CD4-positive, alpha-beta T cell treated with Interleukin-1 beta for 1 hour (primary cell): Measurements from ENCODE around the gene DOK6.
A peak's percentile ranks its signal among the peaks of the same experiment; 100 is the strongest.

Experiments used
- DNase-seq, 2 donors: peaks; one replicate each; pipeline ENCODE4 v3.0.0-alpha.2; 2020 to 2022

DOK6 gene

DNA sequence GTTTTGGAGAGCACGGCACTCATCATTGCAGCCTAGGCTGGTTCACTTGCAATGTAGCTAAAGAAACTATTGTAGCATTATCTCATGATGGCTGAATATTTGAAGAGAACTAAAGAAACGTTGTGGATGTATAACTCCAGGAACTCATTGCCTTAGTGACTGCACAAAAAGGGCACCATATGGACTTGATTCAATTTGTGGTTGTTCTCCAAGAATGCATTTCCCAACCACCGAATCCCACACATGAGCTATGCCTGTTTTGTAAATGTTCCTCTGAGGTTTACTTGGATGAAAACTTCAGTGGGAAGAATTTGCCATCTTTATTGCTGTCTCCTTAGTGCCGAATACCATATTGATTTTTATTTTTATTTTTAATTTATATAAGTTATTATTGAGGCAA lies 43.5 kb downstream of the DOK6 start:
- DNase-seq: no peak

DNA sequence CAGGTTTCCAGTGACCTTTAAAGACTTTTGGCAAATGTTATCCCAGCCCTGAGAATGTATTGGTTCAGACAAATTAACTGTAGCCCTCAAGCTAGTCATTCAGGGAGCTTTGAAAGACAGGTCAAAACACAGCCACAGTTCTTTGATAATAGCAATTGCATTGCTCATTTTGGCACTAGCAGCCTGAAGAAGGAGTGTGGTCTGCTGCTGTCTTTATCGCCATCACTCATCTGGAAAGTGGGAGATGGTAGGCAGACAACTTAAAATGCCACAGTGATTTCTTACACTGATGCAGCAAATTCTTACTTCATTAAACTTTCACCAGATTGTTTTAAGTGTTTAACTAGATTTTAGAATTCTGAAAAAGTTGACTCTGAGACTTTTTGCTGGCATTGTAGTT lies 47.2 kb downstream of the DOK6 start:
- no peak for DNase-seq

GRCh38 chr18:69455125-69455524 lies 54.4 kb downstream of the DOK6 start:
- no peak for DNase-seq

DNA sequence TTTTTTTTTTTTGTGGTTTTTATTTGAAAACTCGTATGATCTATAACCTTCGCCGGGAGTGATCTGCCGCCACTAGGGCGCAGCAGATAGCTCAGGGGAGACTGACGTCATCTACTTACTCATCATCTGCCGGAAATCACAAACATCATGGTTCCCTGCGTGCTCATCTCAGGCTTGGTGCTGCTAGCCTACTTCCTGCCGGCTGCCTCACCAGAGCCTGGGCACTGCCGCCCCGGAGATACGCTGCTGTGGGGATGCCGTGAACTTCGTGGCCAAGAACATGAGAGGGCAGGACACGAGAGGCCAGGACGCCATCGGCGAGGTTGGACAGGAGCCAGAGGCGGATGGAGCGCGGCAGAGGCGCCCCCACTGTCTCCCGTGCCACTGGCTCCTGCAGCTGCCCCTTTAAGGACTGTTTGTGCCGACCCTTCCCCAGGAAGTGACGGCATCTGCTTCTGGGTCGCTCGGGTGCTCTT lies 68.8 kb downstream of the DOK6 start:
- DNase-seq: peak; percentile 18 to 38

DNA sequence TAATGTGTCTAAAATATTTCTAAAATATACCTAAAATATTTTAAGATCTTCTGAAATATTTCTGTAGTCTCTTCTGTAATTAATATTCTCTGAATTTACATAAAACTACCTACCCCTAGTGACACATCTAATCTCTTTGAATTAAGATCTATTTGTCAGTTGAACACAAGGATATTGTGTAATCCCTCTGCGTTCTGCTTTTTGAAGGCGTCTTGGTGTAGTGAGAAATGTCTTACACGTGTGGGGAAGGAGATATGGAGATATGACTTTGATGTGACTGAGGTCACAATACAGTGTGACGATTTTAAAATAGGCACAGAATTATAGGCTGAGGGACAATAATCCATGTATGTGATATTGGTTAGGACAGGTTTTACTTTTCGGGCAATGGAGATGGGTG lies 79.8 kb downstream of the DOK6 start:
- DNase-seq: no peak

DNA sequence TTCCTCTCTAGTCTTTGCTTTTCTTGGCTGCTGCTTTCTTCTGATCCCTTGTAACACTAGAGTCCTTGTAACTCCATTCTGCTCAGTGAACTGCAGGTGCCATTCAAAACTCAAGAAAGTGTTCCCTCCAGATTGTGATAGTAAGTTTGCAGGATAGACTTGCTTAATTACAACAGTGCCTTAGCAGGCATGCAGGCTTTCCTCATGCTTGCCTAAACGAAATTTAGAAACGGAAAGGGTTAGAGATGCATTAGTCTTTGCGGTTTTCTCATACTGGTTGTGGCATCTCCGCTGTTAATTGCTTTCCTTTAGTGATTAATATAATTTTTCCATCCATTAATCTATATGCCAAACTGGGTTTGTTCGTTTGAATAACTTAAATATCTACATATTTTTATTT lies 82.9 kb downstream of the DOK6 start:
- no peak for DNase-seq

- DNase-seq: no peak
These were observed 84.2 kb downstream of the DOK6 start for GRCh38 chr18:69484699-69485396.

- DNase-seq: no peak
These were observed 87.1 kb downstream of the DOK6 start for GRCh38 chr18:69487488-69488394.

DNA sequence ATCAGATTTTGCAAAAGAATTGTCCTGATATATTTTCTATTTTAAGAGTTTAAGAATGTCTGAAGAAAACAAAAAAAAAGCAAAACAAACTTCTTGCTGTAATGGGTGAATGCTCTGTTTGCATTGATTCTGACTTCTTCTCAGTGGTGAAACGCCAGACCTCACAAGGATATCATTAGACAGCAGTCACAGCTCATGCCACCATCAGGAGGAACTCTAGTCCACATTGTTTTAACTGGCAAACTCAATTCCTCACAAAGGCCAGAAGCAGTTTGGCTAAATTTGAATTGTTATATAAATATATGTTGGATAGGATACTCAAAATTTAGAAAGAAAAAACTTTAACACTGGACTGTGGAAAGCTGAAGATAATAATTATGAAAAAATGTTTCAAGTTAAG lies 89.4 kb downstream of the DOK6 start:
- DNase-seq: no peak

- DNase-seq: no peak
These were observed 90.1 kb downstream of the DOK6 start for GRCh38 chr18:69490813-69491212.

DNA sequence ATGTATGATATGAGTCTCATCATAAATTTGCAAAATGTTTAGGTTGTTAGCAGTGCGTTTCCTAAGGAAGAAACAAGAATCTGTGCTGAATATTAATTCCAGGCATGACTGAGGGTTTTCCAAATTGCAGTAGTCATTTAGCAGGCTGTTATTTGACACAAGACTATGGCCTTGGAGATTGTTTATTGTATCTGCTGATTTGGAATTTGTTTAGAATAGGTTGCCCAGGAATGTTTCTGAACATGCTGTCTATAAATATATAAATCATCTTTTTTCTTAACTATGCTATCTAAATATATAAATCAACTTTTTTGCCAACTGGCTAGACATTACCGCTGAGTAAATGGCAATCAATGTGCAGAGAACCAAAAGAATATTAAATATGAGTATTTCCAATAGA lies 90.9 kb downstream of the DOK6 start:
- DNase-seq: no peak

DNA sequence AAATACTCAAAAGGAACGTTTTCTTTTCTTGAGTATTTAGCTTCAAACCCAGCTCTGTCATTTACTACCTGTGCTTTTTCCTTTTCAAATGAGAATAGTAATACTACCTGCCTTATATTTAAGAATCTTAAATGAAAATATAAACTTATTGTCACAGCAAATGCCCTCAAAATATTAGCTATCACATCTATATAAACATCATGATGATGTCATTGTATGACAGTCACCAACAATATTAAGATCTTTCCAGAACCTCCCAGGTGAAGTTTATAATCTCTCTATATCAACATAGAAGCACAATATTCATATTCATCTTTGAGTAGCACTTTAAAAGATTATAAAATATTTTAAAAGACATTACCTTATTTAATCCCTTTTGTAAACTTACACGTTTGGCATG lies 92.2 kb downstream of the DOK6 start:
- no peak for DNase-seq

DNA sequence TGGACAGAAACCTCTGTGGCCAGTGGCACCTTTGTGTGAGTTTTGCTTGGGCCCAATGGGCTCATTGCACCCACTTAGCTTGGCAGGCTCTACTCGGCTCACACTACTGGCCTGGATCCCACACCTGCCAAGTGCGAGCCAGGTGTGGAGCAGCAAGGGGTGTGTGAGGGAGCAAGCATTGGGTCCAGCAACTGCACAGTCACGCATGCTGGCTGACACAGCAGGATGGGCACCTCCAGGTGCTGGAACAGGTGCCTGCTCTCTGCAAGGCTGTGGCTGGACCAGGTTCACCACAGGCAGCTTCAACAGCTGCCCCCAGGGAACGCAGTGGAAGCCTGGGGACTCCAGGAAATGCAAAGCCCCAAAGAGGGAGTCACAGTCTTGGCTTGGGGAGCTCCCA lies 94.2 kb downstream of the DOK6 start:
- DNase-seq: no peak

DNA sequence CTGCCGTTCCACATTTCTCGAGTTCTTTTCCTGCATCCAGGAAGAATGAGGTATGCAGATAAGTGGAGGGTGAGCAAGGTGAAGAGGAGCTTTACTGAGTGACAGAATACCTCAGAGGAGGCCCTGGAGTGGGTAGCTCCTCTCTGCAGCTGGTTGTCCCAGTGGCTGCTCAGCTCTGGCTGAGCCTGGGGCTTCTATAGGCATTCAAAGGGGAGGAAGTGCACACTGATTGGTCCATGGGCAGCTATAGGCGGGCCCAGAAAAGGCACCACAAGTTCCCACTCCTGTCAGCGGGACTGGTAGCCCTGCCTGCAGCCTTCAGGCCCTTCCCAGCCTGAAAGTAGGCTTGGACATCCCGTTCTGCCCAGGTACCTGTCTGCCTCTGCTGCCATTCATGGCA lies 94.7 kb downstream of the DOK6 start:
- DNase-seq: no peak

GRCh38 chr18:69495841-69496533 lies 95.3 kb downstream of the DOK6 start:
- DNase-seq: no peak

GRCh38 chr18:69518989-69519388 lies 118.3 kb downstream of the DOK6 start:
- no peak for DNase-seq

GRCh38 chr18:69523582-69523981 lies 122.9 kb downstream of the DOK6 start:
- no peak for DNase-seq

- no peak for DNase-seq
These were observed 127.7 kb downstream of the DOK6 start for GRCh38 chr18:69528435-69528834.

DNA sequence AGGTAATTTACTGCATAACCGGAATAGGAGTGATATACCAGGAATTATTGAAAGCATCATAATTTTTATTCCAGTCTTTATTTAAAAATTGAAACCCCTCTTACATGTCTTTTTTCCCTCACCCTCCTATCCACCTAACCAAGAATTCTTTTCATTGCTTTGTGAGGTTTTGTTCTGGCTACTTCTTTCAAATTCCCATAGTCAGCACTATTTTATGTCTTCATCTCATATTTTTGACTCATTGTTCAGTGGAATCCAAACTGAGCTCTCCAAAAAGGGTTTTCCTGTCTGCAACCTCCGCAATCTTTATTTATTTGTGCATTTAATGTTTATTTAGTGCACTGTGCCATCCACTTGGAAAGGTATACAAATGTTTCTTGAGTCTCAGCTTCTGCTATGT lies 128.5 kb downstream of the DOK6 start:
- DNase-seq: no peak

DNA sequence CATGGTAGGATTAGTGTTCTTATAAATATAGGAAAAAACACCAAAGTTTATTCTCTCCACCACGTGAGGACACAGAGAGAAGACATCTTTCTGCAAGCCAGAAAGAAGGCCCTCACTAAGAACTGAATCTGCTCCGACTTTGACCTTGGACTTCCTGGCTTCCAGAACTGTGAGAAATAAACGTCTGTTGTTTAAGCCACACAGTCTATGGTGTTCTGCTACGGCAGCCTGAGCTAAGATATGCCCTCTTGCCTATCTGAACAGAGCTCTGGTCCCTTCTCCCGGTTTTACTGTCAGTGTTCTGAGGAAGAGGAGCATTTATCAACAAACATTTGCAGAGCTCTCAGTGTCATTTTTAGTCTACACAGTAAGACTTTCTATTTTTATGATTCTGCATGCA lies 131.3 kb downstream of the DOK6 start:
- no peak for DNase-seq

GRCh38 chr18:69537183-69537582 lies 136.5 kb downstream of the DOK6 start:
- DNase-seq: no peak

DNA sequence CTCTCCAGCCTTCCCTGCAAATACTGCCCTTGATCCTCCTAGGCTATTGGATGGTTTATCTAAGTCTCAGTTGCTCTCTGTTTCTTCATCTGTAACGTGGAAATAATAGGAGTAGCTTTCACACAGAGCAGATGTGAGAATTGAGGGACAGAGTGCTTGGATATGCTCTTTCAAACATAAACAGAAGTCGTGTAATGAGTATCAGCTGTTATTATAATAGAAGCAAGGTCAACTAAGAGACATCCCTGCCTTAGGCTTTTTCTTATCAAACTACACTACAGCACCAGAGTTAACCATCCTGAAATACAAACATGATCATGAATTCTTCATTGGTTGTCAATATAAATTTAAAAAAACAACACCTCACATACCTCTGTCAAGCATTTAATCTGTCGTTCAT lies 138.2 kb downstream of the DOK6 start:
- no peak for DNase-seq

- DNase-seq: no peak
These were observed 138.7 kb downstream of the DOK6 start for GRCh38 chr18:69539404-69539803.

- no peak for DNase-seq
These were observed 155.5 kb downstream of the DOK6 start for GRCh38 chr18:69556228-69556627.
